ENCODE data around the gene DUXB. TPM values are rescaled to one million over a fixed set of nuclear protein-coding genes. Genes with fewer than 3 reads are reported as not detected.

The DUXB gene, protein sequence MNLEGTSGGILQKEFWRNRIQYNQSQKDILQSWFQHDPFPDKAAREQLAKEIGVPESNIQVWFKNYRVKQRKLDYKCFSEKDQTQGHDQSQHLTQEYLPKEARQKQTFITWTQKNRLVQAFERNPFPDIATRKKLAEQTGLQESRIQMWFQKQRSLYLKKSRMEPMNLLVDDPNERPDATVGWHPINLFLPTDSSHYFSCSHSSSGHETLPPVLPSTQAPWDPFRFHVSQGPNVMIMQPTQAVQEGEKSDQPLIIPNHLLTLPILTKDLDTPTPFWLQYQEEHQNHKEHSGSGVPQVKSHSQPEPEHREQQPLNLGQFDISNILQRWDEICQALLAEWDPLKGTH
- not detected for total RNA-seq
- polyA plus RNA-seq: not detected
- long read RNA-seq, donor 1: 0 reads
- long read RNA-seq, donor 2, partial matches to known transcripts: 0 of 1 reads
- long read RNA-seq, donor 2, other reads (novel, unspliced or antisense): 1 of 1 reads

DNA sequence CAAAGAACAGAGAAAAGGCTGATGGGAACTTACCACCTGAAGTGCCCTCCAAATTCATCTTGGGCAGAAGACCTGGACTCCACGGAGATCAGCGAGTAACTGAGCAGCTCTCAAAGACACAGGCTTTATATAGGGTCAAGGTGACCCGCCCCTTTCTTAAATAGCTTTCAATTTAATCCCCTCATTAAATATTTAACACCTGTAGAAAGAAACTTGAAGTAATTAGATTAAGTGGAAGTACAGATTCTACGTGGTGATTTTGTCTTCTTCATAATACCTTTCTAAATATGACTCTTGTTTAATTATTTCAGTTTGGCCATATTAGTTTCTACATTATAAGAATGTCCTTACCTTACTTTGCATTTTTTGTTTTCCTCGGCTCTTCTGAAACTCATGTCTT lies at the start of gene DUXB:
Gene DUXB (minus strand): TSS at position 101 of the 400 bp plus-strand sequence. CDS start 43 bp downstream, at position 58.
- no peak within 1 kb of the TSS for H3K4me3 ChIP-seq (ENCODE audit: low read length in 2 of 2)
- intact Hi-C loops (cut with DNase I): no loop called here
- H3K27me3 ChIP-seq (ENCODE audit: control insufficient read depth in 1 of 2, insufficient read depth in 2 of 2, low read length in 1 of 2): no peaks in the 10 kb centered on the region
- no peaks in the 10 kb centered on the region for H3K4me1 ChIP-seq (ENCODE audit: control insufficient read depth in 1 of 2, insufficient read depth in 2 of 2, low read length in 2 of 2)
- ATAC-seq (ENCODE audit: low FRiP score) (no peak), DNase-seq (no peak)
- H3K27ac ChIP-seq (ENCODE audit: low read depth in 1 of 2, low read length in 2 of 2): no peak within 1 kb of the TSS
- WGBS, 2 donors: 80 to 91% methylated on average over 5 of the region's 5 CpGs
- H3K9me3 ChIP-seq (ENCODE audit: control insufficient read depth, low read length): no peaks in the 10 kb centered on the region
- no peaks in the 10 kb centered on the region for H3K36me3 ChIP-seq (ENCODE audit: control insufficient read depth in 1 of 2, insufficient read depth in 2 of 2, low read length in 1 of 2)

DNA sequence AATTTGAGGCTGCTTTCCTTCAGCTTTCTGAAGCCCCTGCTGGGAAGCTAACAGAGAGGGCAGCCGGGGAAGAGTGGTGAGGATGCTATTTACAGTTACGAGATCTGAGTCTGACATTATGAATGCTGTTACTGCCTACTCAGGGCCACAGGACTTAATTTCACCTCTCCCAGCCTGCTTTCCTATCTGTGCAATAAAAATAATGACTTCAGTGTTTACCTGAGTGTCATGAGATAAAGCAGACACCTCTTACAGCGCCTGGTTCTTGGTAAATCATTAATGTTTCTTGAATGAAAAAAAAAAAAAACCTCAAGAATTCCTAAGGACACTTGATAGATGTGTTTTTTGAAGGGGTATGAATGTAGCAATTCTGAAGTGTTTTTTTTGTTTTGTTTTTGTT lies 49.3 kb upstream of the DUXB start:
- DNase-seq (no peak), ATAC-seq (ENCODE audit: low FRiP score) (no peak)
- intact Hi-C loops (cut with DNase I): no loop called here
- Histone ChIP-seq H3K4me3 (ENCODE audit: low read length in 2 of 2) (no peak overlapping the region), H3K9me3 (ENCODE audit: control insufficient read depth, low read length) (no peaks in the 10 kb centered on the region), H3K27me3 (ENCODE audit: control insufficient read depth in 1 of 2, insufficient read depth in 2 of 2, low read length in 1 of 2) (no peaks in the 10 kb centered on the region), H3K36me3 (ENCODE audit: control insufficient read depth in 1 of 2, insufficient read depth in 2 of 2, low read length in 1 of 2) (peaks cover 0 to 3% of the 10 kb centered on the region in 2 donors), H3K27ac (ENCODE audit: low read depth in 1 of 2, low read length in 2 of 2) (no peak overlapping the region), H3K4me1 (ENCODE audit: control insufficient read depth in 1 of 2, insufficient read depth in 2 of 2, low read length in 2 of 2) (no peaks in the 10 kb centered on the region)
- 74 to 78% methylated on average over 3 of the region's 3 CpGs for WGBS, 2 donors

DNA sequence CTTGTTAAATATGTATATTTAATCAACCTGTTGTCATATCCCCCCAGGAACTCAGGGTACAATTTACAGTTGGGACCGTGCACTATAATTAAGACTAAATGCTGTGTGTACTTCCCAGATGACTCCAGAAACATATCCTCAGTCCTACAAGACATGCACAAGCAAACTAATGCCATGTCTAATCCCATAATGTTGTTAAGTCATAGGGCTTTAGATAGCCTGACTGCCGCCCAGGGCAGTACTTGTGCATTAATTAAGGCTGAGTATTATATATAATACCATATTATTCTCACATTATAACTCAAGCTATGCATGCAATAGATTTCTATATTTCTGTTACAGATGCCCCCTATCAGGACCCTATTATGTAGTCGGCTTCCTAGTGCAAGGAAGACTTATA lies 45.1 kb upstream of the DUXB start:
- H3K4me3 ChIP-seq (ENCODE audit: low read length in 2 of 2): no peak overlapping the region
- DNase-seq (no peak), ATAC-seq (ENCODE audit: low FRiP score) (no peak)
- no peaks in the 10 kb centered on the region for H3K9me3 ChIP-seq (ENCODE audit: control insufficient read depth, low read length)
- intact Hi-C loops (cut with DNase I): no loop called here
- no peak overlapping the region for H3K27ac ChIP-seq (ENCODE audit: low read depth in 1 of 2, low read length in 2 of 2)
- H3K36me3 ChIP-seq (ENCODE audit: control insufficient read depth in 1 of 2, insufficient read depth in 2 of 2, low read length in 1 of 2): no peaks in the 10 kb centered on the region
- H3K27me3 ChIP-seq (ENCODE audit: control insufficient read depth in 1 of 2, insufficient read depth in 2 of 2, low read length in 1 of 2): no peaks in the 10 kb centered on the region
- H3K4me1 ChIP-seq (ENCODE audit: control insufficient read depth in 1 of 2, insufficient read depth in 2 of 2, low read length in 2 of 2): no peaks in the 10 kb centered on the region
- WGBS, 2 donors: 83 to 91% methylated on average over 3 of the region's 3 CpGs

DNA sequence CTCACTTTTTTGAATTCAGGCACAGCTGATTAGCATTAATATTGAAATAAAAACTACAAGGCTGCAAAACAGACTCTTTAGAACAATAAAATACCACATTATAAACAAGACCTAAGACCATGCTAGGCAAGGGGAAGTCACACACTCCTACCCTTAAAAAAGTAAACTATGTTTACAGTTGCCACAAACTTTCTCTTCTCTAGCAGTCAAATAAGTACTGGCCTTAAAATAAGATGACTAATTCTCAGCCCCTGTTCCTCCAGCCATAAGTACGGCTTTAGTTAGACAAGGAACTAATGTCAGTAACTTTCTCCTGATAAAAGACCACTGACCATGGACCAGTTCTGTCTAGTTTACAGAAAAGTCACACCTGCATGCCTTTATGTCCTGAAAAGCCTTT lies 44.6 kb upstream of the DUXB start:
- no peaks in the 10 kb centered on the region for H3K27me3 ChIP-seq (ENCODE audit: control insufficient read depth in 1 of 2, insufficient read depth in 2 of 2, low read length in 1 of 2)
- H3K9me3 ChIP-seq (ENCODE audit: control insufficient read depth, low read length): no peaks in the 10 kb centered on the region
- intact Hi-C loops (cut with DNase I): no loop called here
- H3K4me3 ChIP-seq (ENCODE audit: low read length in 2 of 2): no peak overlapping the region
- 65 to 78% methylated on average over 1 of the region's 1 CpG for WGBS, 2 donors
- no peak for DNase-seq
- H3K4me1 ChIP-seq (ENCODE audit: control insufficient read depth in 1 of 2, insufficient read depth in 2 of 2, low read length in 2 of 2): no peaks in the 10 kb centered on the region
- H3K36me3 ChIP-seq (ENCODE audit: control insufficient read depth in 1 of 2, insufficient read depth in 2 of 2, low read length in 1 of 2): no peaks in the 10 kb centered on the region
- no peak overlapping the region for H3K27ac ChIP-seq (ENCODE audit: low read depth in 1 of 2, low read length in 2 of 2)
- no peak for ATAC-seq (ENCODE audit: low FRiP score)

DNA sequence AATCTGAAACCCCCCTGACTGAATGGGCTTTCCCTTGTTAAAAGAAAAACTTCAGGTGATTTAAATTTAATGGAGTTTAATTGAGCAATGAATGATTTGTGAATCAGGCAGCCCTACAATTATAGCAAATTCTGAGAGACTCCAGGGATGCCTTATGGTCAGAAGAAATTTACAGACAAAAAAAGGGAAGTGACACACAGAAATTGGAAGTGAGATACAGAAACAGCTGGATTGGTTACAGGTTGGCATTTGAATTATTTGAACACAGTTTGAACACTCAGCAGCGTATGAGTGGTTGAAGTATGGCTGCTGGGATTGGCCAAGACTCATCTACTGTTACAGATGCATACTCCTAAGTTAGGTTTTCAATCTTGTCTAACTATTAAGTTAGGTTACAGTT lies 44.0 kb upstream of the DUXB start:
- 60 to 75% methylated on average over 1 of the region's 1 CpG for WGBS, 2 donors
- intact Hi-C loops (cut with DNase I): no loop called here
- Histone ChIP-seq H3K27ac (ENCODE audit: low read depth in 1 of 2, low read length in 2 of 2) (no peak overlapping the region), H3K36me3 (ENCODE audit: control insufficient read depth in 1 of 2, insufficient read depth in 2 of 2, low read length in 1 of 2) (no peaks in the 10 kb centered on the region), H3K4me3 (ENCODE audit: low read length in 2 of 2) (no peak overlapping the region), H3K27me3 (ENCODE audit: control insufficient read depth in 1 of 2, insufficient read depth in 2 of 2, low read length in 1 of 2) (no peaks in the 10 kb centered on the region), H3K4me1 (ENCODE audit: control insufficient read depth in 1 of 2, insufficient read depth in 2 of 2, low read length in 2 of 2) (no peaks in the 10 kb centered on the region), H3K9me3 (ENCODE audit: control insufficient read depth, low read length) (no peaks in the 10 kb centered on the region)
- DNase-seq (no peak), ATAC-seq (ENCODE audit: low FRiP score) (no peak)

DNA sequence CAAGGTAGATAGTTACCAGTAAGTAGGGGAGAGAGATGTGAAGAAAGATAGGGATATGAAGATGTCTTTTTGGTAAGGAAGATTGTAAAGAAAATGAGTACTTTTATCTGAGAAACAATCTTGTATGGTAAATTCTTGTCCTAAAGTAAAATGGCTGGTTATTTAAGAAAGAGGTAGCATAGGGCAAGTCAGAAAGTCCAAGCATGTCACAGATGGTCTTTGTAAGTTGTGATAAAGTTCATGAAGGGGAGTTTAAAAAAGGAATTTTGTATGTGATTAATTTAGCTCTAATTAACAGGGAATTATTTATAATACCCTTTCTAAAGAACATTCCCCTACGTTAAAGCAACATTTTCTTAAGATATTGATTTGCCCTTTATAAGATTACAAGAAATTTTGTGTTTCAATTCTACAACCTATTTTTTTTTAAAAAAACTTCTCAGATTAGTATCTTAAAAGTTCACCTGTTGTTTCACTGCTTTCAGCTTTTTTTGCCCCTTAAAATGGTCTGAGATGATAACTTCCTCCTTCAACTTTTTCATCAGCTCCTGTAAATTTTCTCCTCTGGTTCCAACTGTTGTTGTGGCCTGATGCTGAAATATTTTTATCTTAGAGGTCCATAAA lies 41.3 kb upstream of the DUXB start:
- DNase-seq (no peak), ATAC-seq (ENCODE audit: low FRiP score) (no peak)
- Histone ChIP-seq H3K4me3 (ENCODE audit: low read length in 2 of 2) (no peak overlapping the region), H3K36me3 (ENCODE audit: control insufficient read depth in 1 of 2, insufficient read depth in 2 of 2, low read length in 1 of 2) (no peaks in the 10 kb centered on the region), H3K27me3 (ENCODE audit: control insufficient read depth in 1 of 2, insufficient read depth in 2 of 2, low read length in 1 of 2) (no peaks in the 10 kb centered on the region), H3K27ac (ENCODE audit: low read depth in 1 of 2, low read length in 2 of 2) (no peak overlapping the region), H3K9me3 (ENCODE audit: control insufficient read depth, low read length) (no peaks in the 10 kb centered on the region), H3K4me1 (ENCODE audit: control insufficient read depth in 1 of 2, insufficient read depth in 2 of 2, low read length in 2 of 2) (no peaks in the 10 kb centered on the region)
- 39 to 46% methylated on average over 1 of the region's 1 CpG for WGBS, 2 donors
- intact Hi-C loops (cut with DNase I): no loop called here

DNA sequence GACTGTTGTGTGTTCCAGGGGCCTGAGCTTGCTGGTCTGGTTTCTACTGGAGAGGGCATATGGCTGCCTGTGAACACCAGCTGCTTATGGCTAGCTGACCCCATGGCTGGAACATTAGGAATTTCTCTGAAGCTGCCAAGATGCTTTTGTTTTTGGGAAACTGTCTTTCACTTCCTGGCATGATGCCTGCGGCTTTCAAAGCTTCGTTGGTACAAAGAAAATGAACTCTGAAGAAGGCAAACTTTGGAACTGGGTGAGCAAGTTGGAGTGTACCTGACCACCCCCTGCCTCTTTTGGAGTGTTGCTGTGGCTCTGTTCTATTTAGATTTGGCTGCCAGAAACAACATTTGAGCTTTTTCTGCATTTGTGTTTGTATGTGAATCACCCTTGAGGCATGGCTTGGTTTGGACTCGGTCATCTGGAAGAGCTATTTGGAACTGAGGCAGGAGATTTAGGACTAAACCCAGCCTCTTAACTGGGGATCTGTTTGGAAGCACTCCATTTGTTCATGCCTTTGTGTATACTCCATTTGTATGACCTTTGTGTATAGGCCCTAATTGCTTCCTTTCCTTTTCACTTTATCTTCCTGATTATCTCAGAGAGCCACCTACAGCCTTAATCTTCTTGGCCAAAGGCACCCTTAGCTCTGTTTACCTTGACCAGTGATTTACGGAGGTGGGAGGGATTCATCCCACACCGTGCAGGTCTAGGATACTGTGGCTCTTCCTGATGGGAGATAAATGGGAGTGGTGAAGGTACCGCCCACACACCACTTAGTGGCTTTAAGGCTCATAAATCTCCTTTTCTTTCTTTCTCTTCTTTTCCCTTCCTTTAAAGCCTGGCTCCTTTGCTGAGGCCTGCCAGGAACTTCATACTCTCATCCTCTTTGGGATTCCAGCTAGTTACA lies 32.3 kb upstream of the DUXB start:
- H3K27ac ChIP-seq (ENCODE audit: low read depth in 1 of 2, low read length in 2 of 2): peak overlapping the region; percentile 68 to 90
- intact Hi-C loops (cut with DNase I): no loop called here
- 15% methylated on average over 6 of the region's 6 CpGs for WGBS, 2 donors
- ATAC-seq (ENCODE audit: low FRiP score) (peak; percentile 82), DNase-seq (peak in 1 of 2 donors; percentile 56)
- no peaks in the 10 kb centered on the region for H3K9me3 ChIP-seq (ENCODE audit: control insufficient read depth, low read length)
- no peaks in the 10 kb centered on the region for H3K36me3 ChIP-seq (ENCODE audit: control insufficient read depth in 1 of 2, insufficient read depth in 2 of 2, low read length in 1 of 2)
- no peak overlapping the region for H3K4me3 ChIP-seq (ENCODE audit: low read length in 2 of 2)
- no peaks in the 10 kb centered on the region for H3K27me3 ChIP-seq (ENCODE audit: control insufficient read depth in 1 of 2, insufficient read depth in 2 of 2, low read length in 1 of 2)
- peaks cover 0 to 3% of the 10 kb centered on the region in 2 donors for H3K4me1 ChIP-seq (ENCODE audit: control insufficient read depth in 1 of 2, insufficient read depth in 2 of 2, low read length in 2 of 2)

DNA sequence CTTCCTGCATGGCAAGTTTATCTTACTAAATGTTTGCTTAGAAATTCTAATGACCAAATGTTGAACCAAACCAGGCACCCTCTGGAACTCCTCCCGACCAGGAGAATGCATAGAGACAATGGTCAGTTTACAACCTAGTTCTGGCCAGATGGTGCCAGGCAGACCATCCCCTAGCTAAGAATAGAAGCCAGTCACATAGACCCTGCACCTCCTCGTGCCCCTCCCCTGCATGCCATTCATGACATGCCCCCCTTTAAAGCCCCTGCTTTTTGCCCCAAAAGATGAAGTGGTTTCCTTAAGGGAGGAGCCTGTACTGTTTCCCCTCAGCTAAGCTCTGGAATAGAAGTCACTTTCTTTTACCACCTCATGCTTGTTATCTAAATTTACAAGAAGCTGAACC lies 31.6 kb upstream of the DUXB start:
- H3K9me3 ChIP-seq (ENCODE audit: control insufficient read depth, low read length): no peaks in the 10 kb centered on the region
- intact Hi-C loops (cut with DNase I): no loop called here
- DNase-seq (no peak), ATAC-seq (ENCODE audit: low FRiP score) (peak; percentile 54)
- H3K27ac ChIP-seq (ENCODE audit: low read depth in 1 of 2, low read length in 2 of 2): peak overlapping the region in 1 of 2 donors; percentile 90
- peaks cover 0 to 3% of the 10 kb centered on the region in 2 donors for H3K4me1 ChIP-seq (ENCODE audit: control insufficient read depth in 1 of 2, insufficient read depth in 2 of 2, low read length in 2 of 2)
- WGBS, 2 donors: 11 to 17% methylated on average over 2 of the region's 2 CpGs
- no peaks in the 10 kb centered on the region for H3K27me3 ChIP-seq (ENCODE audit: control insufficient read depth in 1 of 2, insufficient read depth in 2 of 2, low read length in 1 of 2)
- H3K36me3 ChIP-seq (ENCODE audit: control insufficient read depth in 1 of 2, insufficient read depth in 2 of 2, low read length in 1 of 2): no peaks in the 10 kb centered on the region
- no peak overlapping the region for H3K4me3 ChIP-seq (ENCODE audit: low read length in 2 of 2)
